Fibroblast of pulmonary artery (primary cell): ENCODE results near the gene KRTAP4-6.
"Not testable (repeated sequence)": the region's sequence is repeated elsewhere in the genome, so short reads cannot be mapped to it uniquely, and the experiment has no call there.

Experiments used
- DNase-seq: peaks from one replicate; pipeline ENCODE4 v3.0.0-alpha.2; 2010; ENCODE audit warnings: low read depth
- H3K4me3 ChIP-seq: replicated peaks from 2 replicates; pipeline ENCODE4 v1.5.1; 2011; ENCODE audit warnings: low read depth, mild to moderate bottlenecking, control low read depth, low read length, moderate library complexity
- CTCF ChIP-seq: IDR thresholded peaks from 2 replicates; pipeline ENCODE4 v1.5.1; 2011; ENCODE audit warnings: mild to moderate bottlenecking, control low read depth, low read length, inconsistent platforms; ENCODE audit errors: missing control alignments

KRTAP4-6 gene

GRCh38 chr17:41177727-41178271, 37.5 kb upstream of the KRTAP4-6 start, which contains the start of gene KRTAP4-2:
TSS of gene KRTAP4-2 (minus strand) at chr17:41178221. CDS start at chr17:41178164, 57 bp downstream.
- no peak for TF ChIP-seq CTCF
- no peak for DNase-seq
- H3K4me3 ChIP-seq: no peak within 1 kb of the TSS

- no peak for TF ChIP-seq CTCF
- no peak for DNase-seq
- no peak overlapping the region for H3K4me3 ChIP-seq
These were observed 36.5 kb upstream of the KRTAP4-6 start for GRCh38 chr17:41176744-41177387.

GRCh38 chr17:41171886-41172285, 31.5 kb upstream of the KRTAP4-6 start:
- TF ChIP-seq CTCF: no peak
- no peak overlapping the region for H3K4me3 ChIP-seq
- no peak for DNase-seq

- no peak for DNase-seq
- no peak within 1 kb of the TSS for H3K4me3 ChIP-seq
- no peak for TF ChIP-seq CTCF
These were observed 27.8 kb upstream of the KRTAP4-6 start, which contains the start of gene KRTAP4-3 for GRCh38 chr17:41168121-41168520. TSS of gene KRTAP4-3 (minus strand) at chr17:41168221. CDS start at chr17:41168172, 49 bp downstream.

GRCh38 chr17:41167561-41167960, 27.2 kb upstream of the KRTAP4-6 start:
- no peak for DNase-seq
- H3K4me3 ChIP-seq: no peak overlapping the region

GRCh38 chr17:41163828-41164227, 23.5 kb upstream of the KRTAP4-6 start:
- no peak overlapping the region for H3K4me3 ChIP-seq
- no peak for DNase-seq
- TF ChIP-seq CTCF: no peak

More at GRCh38 chr17:41167561-41167960, 27.2 kb upstream of the KRTAP4-6 start:
- TF ChIP-seq CTCF: no peak

GRCh38 chr17:41160648-41161047, 20.3 kb upstream of the KRTAP4-6 start, which contains the start of gene KRTAP4-4:
TSS of gene KRTAP4-4 (minus strand) at chr17:41160748. CDS start at chr17:41160691, 57 bp downstream.
- no peak for DNase-seq
- TF ChIP-seq CTCF: no peak
- no peak within 1 kb of the TSS for H3K4me3 ChIP-seq

GRCh38 chr17:41160190-41160589, 19.8 kb upstream of the KRTAP4-6 start:
- H3K4me3 ChIP-seq, DNase-seq: not testable (repeated sequence)
